ENCODE data around the gene EYS. TPM values are rescaled to one million over a fixed set of nuclear protein-coding genes. Genes with fewer than 3 reads are reported as not detected.

EYS gene
- total RNA-seq, 2 donors from 2014 or later = 0.18 to 3.5 TPM

DNA sequence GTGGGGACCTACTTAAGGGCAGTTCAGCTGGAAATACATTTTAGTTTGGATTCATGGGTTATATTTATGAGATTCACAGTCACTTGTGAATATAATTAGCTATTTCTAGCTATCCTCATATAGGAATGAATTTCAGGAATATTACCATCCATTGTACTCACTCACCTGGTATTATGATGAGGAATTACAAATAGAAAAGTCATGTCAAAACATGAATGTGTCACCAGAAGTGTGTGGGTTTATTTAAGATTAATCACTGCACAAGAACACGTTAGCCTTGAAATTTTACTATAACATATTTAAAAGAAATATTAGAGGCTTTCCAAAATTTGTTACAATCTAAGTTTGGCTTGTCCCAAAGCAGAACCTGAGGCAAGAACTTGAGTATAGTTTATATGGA, 1560.9 kb downstream of the EYS start:
- intact Hi-C loops (cut with DNase I) = no loop called here
- Histone ChIP-seq H3K27ac (no peak overlapping the region), H3K4me1 (replicated peaks) (no peaks in the 10 kb centered on the region), H3K27me3 (replicated peaks; ENCODE audit: insufficient read depth) (no peaks in the 10 kb centered on the region), H3K4me3 (no peak overlapping the region), H3K36me3 (no peaks in the 10 kb centered on the region), H3K9me3 (no peaks in the 10 kb centered on the region)
- DNase-seq (ENCODE audit: low spot score) = no peak
- 24% methylated on average over 1 of the region's 1 CpG for WGBS
- TF ChIP-seq POLR2AphosphoS5 (IDR thresholded peaks at IDR 0.05) (no peak), POLR2A (IDR thresholded peaks at IDR 0.05) (no peak)
- TF ChIP-seq, protein P1, sequence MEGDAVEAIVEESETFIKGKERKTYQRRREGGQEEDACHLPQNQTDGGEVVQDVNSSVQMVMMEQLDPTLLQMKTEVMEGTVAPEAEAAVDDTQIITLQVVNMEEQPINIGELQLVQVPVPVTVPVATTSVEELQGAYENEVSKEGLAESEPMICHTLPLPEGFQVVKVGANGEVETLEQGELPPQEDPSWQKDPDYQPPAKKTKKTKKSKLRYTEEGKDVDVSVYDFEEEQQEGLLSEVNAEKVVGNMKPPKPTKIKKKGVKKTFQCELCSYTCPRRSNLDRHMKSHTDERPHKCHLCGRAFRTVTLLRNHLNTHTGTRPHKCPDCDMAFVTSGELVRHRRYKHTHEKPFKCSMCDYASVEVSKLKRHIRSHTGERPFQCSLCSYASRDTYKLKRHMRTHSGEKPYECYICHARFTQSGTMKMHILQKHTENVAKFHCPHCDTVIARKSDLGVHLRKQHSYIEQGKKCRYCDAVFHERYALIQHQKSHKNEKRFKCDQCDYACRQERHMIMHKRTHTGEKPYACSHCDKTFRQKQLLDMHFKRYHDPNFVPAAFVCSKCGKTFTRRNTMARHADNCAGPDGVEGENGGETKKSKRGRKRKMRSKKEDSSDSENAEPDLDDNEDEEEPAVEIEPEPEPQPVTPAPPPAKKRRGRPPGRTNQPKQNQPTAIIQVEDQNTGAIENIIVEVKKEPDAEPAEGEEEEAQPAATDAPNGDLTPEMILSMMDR (IDR thresholded peaks at IDR 0.05) = no peak

DNA sequence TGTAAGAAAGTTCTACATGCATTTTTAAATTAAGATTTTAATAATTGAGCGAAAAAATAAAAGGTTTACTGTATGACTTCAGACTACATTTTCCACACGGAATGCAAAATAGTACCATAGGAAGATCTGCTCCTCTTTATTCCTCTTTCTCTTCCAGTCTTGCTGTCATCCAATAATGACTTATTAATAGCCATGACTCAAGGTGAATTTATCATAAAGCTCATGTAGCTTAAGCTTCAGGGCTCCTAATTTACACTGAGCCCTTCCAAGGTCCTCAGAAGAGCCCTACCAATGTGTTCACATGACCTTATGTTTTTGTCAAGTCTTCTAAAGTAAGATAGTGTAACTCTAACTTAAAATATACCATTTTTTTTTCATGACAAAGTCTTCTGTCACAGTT, 1561.4 kb downstream of the EYS start:
- WGBS = 88% methylated on average over 2 of the region's 2 CpGs
- intact Hi-C loops (cut with DNase I) = no loop called here

DNA sequence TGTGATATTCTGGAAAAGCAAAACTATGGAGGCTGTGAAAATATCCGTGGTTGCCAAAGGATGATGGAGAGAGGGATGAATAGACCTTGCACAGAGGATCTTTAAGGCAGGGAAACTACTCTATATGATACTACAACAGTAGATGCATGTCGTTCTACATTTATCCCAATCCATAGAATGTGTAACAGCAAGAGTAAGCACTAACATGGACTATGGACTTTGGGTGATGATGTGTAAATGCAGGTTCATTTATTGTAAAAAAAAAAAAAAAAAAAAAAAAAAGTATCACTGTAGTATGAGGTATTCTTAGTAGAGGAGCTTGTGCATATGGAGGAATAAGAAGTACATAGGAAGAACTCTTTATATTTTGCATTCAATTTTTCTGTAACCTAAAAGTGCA, 1563.9 kb downstream of the EYS start:
- intact Hi-C loops (cut with DNase I) = no loop called here
- H3K27me3 ChIP-seq (replicated peaks; ENCODE audit: insufficient read depth) = no peaks in the 10 kb centered on the region

More for the DNA sequence above, 1561.4 kb downstream of the EYS start:
- Histone ChIP-seq H3K4me1 (replicated peaks) (no peaks in the 10 kb centered on the region), H3K27ac (no peak overlapping the region), H3K9me3 (no peaks in the 10 kb centered on the region), H3K36me3 (no peaks in the 10 kb centered on the region), H3K27me3 (replicated peaks; ENCODE audit: insufficient read depth) (no peaks in the 10 kb centered on the region), H3K4me3 (no peak overlapping the region)
- no peak for TF ChIP-seq POLR2AphosphoS5 (IDR thresholded peaks at IDR 0.05)
- TF ChIP-seq, protein P1 (IDR thresholded peaks at IDR 0.05) = no peak
- no peak for TF ChIP-seq POLR2A (IDR thresholded peaks at IDR 0.05)
- no peak for DNase-seq (ENCODE audit: low spot score)

DNA sequence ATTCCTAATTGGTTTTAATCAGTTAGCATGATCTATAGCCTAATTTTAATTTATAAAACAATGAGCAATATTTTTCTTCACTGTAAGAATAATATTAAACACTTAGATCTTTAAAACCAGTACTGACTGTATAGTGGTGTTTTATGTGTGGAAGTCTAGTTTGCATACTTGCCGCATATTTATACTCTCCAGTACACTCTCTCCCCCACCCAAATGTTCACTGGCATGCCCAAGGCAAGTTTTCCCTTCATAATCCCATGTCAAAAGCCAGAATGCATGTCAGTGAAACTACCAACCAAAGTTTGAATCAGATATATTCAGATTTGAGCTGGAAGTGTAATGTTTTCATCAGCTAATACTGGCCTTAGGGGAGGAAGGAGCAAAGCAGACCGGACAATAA, 1565.3 kb downstream of the EYS start:
- Histone ChIP-seq H3K4me3 (no peak overlapping the region), H3K27ac (no peak overlapping the region), H3K27me3 (replicated peaks; ENCODE audit: insufficient read depth) (no peaks in the 10 kb centered on the region), H3K9me3 (no peaks in the 10 kb centered on the region), H3K4me1 (replicated peaks) (no peaks in the 10 kb centered on the region), H3K36me3 (no peaks in the 10 kb centered on the region)
- TF ChIP-seq POLR2AphosphoS5 (IDR thresholded peaks at IDR 0.05) = no peak
- TF ChIP-seq, protein P1 (IDR thresholded peaks at IDR 0.05) = no peak
- no peak for TF ChIP-seq POLR2A (IDR thresholded peaks at IDR 0.05)
- intact Hi-C loops (cut with DNase I) = no loop called here
- 95% methylated on average over 2 of the region's 2 CpGs for WGBS
- DNase-seq (ENCODE audit: low spot score) = no peak

More for the DNA sequence above, 1563.9 kb downstream of the EYS start:
- 78% methylated on average over 2 of the region's 2 CpGs for WGBS
- DNase-seq (ENCODE audit: low spot score) = no peak
- no peaks in the 10 kb centered on the region for H3K36me3 ChIP-seq
- TF ChIP-seq POLR2AphosphoS5 (IDR thresholded peaks at IDR 0.05) = no peak
- no peak for TF ChIP-seq POLR2A (IDR thresholded peaks at IDR 0.05)
- TF ChIP-seq, protein P1 (IDR thresholded peaks at IDR 0.05) = no peak
- H3K4me1 ChIP-seq (replicated peaks) = no peaks in the 10 kb centered on the region
- H3K4me3 ChIP-seq = no peak overlapping the region
- H3K27ac ChIP-seq = no peak overlapping the region
- no peaks in the 10 kb centered on the region for H3K9me3 ChIP-seq

DNA sequence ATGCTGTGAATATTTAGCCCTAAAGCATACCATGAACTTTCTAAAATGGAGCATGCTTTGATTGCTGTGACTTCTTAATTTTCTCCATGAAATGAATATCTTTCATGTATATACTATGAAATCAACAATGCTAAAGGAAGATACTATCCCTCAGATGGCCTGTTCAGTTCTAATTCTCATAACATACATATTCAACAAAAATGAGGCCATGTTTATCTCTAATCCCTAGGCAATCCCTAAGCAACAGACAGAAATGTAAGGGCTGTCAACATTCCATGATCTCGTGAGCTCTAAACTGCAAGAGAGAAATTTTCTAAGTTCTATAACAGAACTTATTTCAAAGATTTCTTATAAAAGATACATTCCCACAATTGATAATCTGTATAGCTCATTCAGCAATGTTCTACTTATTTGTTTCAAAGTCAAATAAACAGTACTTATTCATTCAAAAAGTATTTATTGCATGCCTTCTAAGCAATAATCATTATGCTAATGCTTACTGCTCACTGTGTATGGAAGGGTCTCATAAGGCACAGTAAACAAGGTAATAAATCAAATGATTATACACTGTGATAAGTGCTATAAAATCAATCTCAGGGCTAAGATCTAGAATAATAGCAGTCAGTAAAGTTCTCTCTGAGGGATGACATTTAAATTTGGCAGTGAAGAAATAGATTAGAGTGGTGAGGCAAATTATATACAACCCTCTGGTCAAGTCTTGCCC, 1578.6 kb downstream of the EYS start:
- no peak for DNase-seq (ENCODE audit: low spot score)
- H3K36me3 ChIP-seq = no peaks in the 10 kb centered on the region
- H3K27ac ChIP-seq = no peak overlapping the region
- no peak overlapping the region for H3K4me3 ChIP-seq
- 64% methylated on average over 1 of the region's 1 CpG for WGBS
- H3K4me1 ChIP-seq (replicated peaks) = no peaks in the 10 kb centered on the region
- intact Hi-C loops (cut with DNase I) = no loop called here
- H3K27me3 ChIP-seq (replicated peaks; ENCODE audit: insufficient read depth) = no peaks in the 10 kb centered on the region
- no peak for TF ChIP-seq POLR2AphosphoS5 (IDR thresholded peaks at IDR 0.05)
- TF ChIP-seq POLR2A (IDR thresholded peaks at IDR 0.05) = no peak
- TF ChIP-seq, protein P1 (IDR thresholded peaks at IDR 0.05) = no peak
- H3K9me3 ChIP-seq = no peaks in the 10 kb centered on the region
